ENCODE results near the gene LRTM2. TPM values are rescaled to one million over a fixed set of nuclear protein-coding genes. Genes with fewer than 3 reads are reported as not detected.

Gene LRTM2
- total RNA-seq, 6 experiments from 2014 or later = not detected

GRCh38 chr12:1821805-1822204 is 1.4 kb downstream of the LRTM2 start:
- Mint-ChIP-seq H3K9me3 (no peaks in the 10 kb centered on the region), H3K27ac (no peak overlapping the region), H3K4me1 (ENCODE audit: low read depth) (no peaks in the 10 kb centered on the region), H3K4me3 (no peak overlapping the region), H3K27me3 (ENCODE audit: insufficient read depth) (peaks cover 77% of the 10 kb centered on the region), H3K36me3 (ENCODE audit: low read depth) (no peaks in the 10 kb centered on the region)
- DNase-seq = no peak
- TF ChIP-seq, protein P1, sequence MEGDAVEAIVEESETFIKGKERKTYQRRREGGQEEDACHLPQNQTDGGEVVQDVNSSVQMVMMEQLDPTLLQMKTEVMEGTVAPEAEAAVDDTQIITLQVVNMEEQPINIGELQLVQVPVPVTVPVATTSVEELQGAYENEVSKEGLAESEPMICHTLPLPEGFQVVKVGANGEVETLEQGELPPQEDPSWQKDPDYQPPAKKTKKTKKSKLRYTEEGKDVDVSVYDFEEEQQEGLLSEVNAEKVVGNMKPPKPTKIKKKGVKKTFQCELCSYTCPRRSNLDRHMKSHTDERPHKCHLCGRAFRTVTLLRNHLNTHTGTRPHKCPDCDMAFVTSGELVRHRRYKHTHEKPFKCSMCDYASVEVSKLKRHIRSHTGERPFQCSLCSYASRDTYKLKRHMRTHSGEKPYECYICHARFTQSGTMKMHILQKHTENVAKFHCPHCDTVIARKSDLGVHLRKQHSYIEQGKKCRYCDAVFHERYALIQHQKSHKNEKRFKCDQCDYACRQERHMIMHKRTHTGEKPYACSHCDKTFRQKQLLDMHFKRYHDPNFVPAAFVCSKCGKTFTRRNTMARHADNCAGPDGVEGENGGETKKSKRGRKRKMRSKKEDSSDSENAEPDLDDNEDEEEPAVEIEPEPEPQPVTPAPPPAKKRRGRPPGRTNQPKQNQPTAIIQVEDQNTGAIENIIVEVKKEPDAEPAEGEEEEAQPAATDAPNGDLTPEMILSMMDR (IDR thresholded peaks at IDR 0.05) = no peak

DNA sequence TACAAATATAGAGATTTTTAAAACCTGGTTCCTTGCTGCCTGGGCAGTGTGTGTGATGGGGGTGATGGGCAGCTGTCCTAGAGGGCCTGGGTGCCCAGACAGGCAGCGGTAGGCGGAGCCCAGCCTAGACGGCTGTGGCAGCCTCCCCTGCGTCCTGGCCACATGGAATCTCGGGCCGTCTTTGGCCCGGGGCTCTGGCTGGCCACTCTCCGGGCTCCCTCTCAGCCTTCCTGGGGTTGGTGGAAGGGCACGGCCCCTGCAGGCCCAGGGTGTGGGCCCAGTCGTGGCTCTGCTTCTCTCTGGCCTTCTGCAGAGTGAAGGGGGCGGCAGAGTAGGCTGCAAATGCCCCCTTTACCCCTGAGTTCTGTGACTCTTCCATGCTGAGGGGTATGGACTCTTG is 2.3 kb downstream of the LRTM2 start:
- Mint-ChIP-seq H3K4me3 (no peak overlapping the region), H3K4me1 (ENCODE audit: low read depth) (no peaks in the 10 kb centered on the region), H3K9me3 (no peaks in the 10 kb centered on the region), H3K27me3 (ENCODE audit: insufficient read depth) (peaks cover 72% of the 10 kb centered on the region), H3K36me3 (ENCODE audit: low read depth) (no peaks in the 10 kb centered on the region), H3K27ac (no peak overlapping the region)
- TF ChIP-seq, protein P1 (IDR thresholded peaks at IDR 0.05) = no peak
- DNase-seq = no peak

DNA sequence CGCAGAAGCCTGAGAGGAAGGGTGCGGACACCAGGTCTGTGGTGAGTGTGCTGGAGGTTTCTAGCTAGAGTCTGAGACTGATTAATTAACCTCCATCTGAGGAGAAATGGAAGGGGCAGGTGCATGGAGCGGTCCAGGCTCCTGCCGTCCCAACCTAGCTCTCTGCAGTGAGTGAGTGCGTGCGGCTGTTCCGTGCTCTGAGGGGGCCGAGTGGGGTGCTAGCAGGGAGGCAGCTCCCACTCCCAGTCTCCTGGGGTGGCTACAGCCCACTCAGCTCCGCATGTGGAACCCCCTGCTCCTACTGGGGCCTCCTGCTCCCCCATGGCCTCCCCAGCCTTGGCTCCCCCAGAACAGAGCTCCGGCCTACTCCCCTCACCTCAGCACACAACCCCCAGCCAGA is 2.9 kb downstream of the LRTM2 start:
- Mint-ChIP-seq H3K27ac (no peak overlapping the region), H3K4me3 (no peak overlapping the region), H3K27me3 (ENCODE audit: insufficient read depth) (peaks cover 72% of the 10 kb centered on the region), H3K9me3 (no peaks in the 10 kb centered on the region), H3K36me3 (ENCODE audit: low read depth) (no peaks in the 10 kb centered on the region), H3K4me1 (ENCODE audit: low read depth) (no peaks in the 10 kb centered on the region)
- DNase-seq = no peak
- TF ChIP-seq, protein P1 (IDR thresholded peaks at IDR 0.05) = no peak

DNA sequence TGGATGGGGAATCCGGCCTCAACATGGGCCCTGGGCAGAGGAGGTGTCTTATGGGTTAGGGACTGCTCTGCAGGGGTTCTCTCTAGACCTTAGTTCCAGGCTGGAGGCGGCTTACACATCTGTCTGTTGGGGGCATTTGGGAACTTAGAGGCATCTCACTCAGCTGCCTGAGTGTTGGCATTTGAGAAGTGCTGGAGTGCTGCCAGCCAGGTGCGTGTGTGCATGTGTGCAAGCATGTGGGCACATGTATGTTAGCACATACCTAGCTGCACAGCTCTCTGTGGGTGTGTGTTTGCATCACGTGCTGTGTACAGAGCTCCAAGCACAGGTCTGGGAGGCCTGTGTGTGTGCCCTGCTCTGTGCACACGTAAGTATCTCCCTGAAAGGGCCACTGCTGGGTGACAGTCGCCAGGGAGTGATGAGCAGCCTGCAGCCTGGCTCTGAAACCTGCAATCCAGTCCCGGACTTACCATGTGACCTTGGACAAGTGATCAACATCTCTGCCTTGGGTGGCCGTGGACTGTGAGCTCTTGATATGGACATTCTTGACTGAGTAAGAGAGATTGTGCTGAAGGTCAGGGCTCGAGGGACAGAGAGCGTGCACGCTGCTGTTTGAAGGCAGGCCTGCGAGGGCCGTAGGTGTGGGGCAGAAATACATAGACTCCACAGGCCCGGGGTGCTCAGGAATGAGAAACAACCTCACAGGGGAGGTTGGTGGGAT is 5.2 kb downstream of the LRTM2 start:
- Mint-ChIP-seq H3K4me1 (ENCODE audit: low read depth) (no peaks in the 10 kb centered on the region), H3K36me3 (ENCODE audit: low read depth) (no peaks in the 10 kb centered on the region), H3K9me3 (no peaks in the 10 kb centered on the region), H3K27ac (no peak overlapping the region), H3K4me3 (no peak overlapping the region), H3K27me3 (ENCODE audit: insufficient read depth) (peaks cover 65% of the 10 kb centered on the region)
- no peak for DNase-seq
- TF ChIP-seq, protein P1 (IDR thresholded peaks at IDR 0.05) = no peak

DNA sequence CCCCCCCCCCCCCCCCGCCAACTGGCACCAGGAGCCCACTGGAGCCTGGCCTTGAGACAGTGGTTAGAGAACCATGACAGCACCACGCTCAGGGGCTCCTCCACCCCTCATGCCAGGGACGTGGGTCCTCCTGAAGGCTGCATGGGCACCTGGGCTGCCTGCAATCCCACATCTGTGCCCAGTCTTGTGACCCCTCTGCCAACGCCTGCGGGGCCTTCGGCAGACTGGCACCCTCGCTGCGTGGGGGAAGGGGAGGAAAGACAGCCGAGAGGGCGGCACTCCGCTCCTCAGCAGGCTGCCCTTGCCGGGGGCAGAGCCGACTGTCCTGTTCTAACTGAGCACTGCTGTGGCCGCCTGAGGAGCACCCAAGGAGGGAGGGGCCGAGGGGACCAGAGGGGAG is 6.0 kb downstream of the LRTM2 start:
- Mint-ChIP-seq H3K27ac (no peak overlapping the region), H3K4me1 (ENCODE audit: low read depth) (no peaks in the 10 kb centered on the region), H3K4me3 (no peak overlapping the region), H3K36me3 (ENCODE audit: low read depth) (no peaks in the 10 kb centered on the region), H3K27me3 (ENCODE audit: insufficient read depth) (peaks cover 65% of the 10 kb centered on the region), H3K9me3 (no peaks in the 10 kb centered on the region)
- DNase-seq = no peak
- TF ChIP-seq, protein P1 (IDR thresholded peaks at IDR 0.05) = no peak
